ENCODE measurements around the gene KRT37.
"Not testable (repeated sequence)": the region's sequence is repeated elsewhere in the genome, so short reads cannot be mapped to it uniquely, and the experiment has no call there.

KRT37 gene

DNA sequence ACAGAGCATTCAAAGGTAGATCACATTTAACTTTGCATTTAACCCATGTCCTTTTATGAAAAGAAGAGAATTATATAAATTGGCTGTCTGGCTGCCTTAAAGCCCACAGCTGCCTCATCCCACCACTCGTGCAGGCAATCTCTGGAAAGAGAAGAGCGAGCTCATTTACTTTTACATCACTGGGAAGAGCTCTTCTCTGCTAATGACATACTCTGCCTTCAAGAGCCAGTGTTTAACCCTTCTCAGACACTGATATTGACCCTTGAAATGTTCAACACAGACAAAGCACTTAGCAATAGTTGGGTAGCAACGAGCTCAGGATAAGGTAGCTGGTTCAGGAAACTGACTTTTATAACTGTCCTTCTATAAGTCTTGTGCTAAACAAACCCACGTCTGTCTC is 9.6 kb upstream of the KRT37 start:
- no peak for DNase-seq

DNA sequence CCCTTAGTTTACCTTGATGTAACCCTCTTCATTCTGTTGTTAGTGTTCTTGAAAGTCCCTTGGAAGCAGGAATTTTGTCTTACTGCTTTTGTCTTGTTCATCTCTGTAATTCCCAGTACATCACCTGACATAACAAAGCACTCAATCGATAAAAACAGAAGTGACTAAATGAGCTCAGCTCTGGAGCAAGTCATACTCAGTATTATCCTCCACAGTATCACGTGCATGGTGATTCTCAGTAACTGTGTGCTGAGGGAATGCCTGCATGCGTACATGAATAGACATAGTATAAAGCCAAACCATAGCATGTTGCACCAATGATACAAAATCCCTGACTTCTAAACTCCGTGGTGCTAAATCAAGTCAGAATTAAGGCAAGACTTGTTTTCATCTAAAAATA is 9.2 kb upstream of the KRT37 start:
- DNase-seq = no peak

DNA sequence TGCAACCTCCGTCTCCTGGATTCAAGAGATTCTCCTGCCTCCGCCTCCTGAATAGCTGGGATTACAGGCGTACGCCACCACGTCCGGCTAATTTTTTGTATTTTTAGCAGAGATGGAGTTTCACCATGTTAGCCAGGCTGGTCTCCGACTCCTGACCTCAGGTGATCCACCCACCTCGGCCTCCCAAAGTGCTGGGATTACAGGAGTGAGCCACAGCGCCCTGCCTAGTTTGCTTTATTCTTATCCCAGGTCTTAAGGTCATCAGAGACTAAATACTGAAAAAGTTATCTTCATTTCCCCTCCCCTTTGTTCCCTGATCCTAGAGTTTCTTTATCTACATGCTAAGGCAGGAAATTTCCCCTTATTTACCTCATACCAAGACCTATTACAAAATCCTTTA is 6.0 kb upstream of the KRT37 start:
- DNase-seq = not testable (repeated sequence)

DNA sequence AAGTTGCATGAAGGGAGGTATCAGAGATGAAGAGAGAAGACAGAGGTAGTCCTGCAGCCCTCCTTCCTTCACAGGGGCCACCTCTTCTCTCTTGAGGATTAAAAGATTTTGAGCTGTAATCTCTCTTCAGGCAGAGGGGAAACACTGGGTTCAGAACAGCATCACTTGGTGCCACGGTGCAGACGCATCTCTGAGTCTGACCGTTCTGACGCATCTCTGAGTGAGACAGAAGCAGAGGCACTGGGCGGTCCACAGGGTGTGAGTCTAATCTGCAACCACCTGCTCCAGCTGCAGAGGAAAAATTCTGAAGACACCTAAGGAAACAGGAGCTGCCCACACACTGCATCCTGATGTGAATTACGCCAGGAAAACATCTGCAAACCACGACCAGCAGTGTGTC is 5.3 kb upstream of the KRT37 start:
- no peak for DNase-seq

DNA sequence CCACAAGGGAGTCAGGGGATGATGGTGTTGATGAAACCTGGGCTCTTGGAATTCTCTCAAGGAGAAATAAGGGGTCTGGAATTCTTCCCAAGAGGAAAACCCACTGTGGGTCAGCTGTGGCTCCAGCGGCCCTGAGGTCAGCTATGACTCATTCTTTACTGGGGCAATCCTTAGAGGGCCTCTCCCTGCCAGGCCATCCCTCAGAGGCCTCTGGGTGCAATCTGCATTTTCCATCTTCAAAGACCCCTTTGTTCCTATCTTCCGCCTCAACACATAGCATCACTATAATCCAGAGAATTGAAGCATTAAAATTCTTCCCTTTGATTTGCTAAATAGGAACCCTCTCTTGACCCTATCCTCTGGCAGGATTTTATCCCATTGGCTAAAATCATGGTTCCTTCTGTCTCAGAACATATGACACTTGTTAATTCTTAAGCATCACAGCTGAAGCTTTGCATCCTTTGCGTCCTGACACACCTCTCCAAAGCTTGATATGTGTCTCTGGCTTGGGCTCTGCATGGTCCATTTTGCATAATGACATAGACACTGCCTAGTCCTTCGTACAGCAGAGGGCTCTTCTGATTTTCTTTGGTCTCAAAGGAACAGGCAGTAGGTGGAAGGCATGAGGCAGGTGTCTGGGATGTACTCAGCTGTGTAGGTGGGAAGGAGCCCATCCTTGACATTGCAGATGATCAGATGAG is 4.4 kb upstream of the KRT37 start:
- DNase-seq = no peak

DNA sequence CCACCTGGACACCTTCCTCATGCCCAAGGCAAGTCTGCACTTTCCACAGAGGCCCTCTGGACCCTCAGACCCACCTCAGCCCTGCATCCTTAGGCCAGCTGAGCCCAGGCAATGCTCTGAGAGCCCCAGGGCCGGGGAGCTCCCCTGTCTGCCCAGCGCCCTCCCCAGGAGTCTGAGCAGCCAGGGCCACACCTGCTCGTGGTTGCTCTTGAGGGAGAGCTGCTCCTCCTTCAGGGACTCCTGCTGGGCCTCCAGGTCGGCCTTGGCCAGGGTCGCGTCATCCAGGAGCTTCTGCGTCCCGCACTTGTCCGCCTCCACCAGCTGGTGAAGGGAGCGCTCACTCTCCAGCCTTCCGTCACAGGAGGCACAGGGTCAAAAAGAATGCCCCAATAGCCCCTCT is 1.8 kb downstream of the KRT37 start:
- DNase-seq = not testable (repeated sequence)

DNA sequence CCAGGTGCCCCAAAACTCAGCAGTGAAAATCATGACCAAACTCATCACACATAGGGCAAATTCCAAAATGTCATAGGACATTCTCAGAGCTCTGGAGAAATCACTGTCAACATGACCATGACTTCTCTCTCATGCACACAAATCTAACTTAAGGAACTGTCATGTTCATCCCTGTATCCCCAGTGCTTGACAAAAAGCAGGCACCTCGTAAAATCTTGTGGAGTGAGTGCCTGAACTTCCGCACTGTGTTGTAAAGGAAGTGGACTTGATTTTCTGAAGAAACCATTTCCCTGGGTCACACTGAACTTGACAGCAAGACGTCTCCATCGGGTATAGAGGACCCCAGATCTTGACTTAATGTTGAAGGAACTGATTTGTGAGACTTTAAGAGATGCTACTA is 2.8 kb downstream of the KRT37 start:
- DNase-seq = no peak

DNA sequence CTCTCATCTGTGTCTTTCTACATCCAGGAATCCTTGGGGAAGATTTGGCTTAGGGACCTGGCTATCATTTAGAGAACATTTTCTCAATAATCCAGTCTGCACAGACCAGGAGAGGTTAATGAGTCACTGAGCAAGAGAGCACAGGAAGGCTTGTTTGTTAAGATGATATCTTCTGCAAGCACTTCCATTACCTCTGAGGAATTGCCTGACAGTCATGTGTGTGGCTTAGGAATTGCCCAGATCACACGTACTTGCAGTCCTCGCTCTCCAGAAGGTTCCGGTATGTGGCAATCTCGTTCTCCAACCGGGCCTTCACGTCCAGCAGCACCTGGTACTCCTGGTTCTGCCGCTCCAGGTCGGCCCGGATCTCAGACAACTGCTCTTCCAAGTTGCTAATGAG is 3.3 kb downstream of the KRT37 start:
- no peak for DNase-seq

DNA sequence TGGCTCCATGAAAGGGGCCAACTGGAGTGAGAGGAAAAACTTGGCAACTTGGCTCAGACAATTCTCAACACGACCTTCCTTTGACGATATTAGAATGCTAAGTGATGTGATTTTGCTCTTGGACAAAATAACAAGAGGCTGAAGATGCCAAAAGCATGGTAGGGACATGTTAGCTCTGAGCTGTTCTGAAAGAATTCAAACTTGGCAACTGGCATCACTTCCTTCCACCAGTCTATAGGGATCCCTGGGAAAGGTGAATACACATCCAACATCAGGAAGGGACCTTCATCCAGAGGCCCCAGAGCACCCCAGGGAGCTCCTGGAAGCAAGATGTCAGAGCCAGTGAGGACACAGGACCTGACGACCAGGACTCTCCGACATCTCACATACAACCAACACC is 4.3 kb downstream of the KRT37 start:
- no peak for DNase-seq

DNA sequence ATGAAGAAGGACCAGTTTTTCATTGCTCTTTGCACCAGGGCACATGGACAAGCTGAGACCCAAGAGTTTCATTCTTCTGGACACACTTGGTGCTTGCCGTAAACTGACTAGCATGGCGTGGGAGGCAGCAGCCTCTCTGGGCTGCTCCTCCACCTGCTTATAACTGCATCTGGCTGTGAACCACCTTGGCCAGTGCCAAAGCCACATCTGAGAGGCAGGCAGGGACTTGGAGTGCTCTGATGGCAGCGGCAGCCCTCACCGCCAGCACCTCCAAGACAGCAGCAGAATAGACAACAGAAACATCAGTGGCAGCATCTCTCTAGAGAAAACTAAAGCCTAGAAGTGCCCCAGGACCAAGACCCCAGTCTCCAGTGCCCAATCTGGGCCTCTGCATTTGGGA is 4.7 kb downstream of the KRT37 start:
- DNase-seq = no peak

DNA sequence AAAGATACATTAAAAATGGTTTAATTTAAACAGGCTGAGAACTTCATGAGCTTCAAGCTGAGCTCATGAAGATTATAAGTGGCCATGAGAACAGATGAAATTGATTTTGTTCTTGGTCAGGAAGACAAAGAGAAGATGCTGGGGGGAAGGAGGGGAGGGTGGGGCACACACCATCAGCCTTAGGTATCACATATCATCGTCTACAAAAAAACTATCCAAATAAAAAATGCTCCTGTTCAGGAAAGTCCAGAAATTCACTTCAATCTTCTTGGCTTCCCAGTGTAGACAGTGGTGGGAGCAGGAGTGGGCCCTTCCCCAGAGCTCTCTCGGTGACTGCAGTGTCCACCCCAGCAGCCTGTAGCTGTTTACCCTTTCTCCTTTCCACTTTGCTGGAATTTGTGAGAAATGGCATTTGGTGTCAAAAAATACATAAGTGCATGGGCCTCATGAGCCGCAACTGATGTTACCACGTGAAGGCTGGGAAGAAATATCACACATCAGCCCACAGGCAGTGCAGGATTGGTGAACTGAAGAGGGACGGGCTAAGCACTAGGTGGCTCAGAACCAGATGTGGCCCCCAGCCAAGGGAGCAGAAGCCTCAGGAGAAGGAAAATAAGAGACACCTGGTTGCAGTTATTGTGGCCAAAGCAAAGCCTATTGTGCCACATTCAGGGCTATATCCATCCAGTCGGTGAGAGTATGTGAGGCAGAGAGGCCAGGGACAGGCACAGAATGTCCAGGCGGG is 6.1 kb downstream of the KRT37 start:
- DNase-seq = no peak

DNA sequence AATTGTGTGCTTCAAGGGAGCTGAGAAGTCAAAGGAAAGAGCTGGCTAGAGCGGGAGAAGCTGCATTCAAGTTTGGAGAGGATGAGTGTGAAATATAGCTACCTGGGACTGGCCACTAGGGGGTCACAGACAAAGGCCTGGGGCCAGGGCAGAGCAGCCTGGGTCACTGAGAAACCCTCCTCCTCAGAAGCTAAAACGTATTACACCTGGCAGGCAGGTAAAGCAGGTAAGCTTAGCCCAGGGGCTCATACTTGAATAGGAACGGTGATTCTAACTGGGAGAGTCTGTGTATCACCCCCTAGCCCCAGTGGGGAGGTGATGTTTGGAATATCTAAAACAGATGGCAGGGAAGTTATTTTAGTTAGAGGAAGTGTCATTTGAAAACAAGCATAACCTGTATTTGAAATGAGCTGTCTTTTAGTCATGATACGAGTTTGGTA is 6.8 kb downstream of the KRT37 start:
- DNase-seq = no peak

DNA sequence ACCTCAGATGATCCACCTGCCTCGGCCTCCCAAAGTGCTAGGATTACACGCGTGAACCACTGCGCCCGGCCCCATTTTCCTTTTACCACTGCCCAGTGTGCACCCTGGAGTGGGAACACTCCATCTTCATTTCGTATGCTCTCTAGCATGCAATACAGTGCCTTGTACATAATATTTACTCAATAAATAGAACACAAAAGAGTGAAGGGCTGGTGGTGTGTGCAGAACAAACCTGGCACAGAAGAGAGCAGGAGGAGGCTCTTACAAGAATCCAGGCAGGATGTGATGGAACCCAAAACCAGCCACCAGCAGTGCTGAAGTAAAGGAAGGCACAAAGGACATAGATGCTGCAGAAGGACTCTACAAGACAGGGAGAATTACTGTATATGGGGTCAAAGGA is 7.3 kb downstream of the KRT37 start:
- DNase-seq = no peak

DNA sequence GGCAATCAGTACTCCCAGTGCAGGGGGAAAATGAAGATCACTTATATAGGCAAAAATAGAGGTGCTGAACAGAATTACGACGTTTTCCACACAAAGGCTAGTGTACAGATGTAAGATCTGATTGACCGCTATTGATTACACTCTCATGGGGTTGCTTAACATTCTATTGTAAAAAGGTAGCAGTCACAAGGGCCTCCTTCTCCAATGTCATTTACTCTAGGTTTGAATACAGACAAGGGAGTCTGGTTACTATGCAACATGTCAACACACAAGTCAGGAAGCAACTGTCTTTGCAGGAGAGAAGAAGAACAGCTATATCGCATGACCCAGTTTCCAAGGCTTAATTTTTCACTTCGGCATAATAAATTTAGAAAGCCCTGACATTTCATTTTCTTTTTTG is 7.9 kb downstream of the KRT37 start:
- no peak for DNase-seq

DNA sequence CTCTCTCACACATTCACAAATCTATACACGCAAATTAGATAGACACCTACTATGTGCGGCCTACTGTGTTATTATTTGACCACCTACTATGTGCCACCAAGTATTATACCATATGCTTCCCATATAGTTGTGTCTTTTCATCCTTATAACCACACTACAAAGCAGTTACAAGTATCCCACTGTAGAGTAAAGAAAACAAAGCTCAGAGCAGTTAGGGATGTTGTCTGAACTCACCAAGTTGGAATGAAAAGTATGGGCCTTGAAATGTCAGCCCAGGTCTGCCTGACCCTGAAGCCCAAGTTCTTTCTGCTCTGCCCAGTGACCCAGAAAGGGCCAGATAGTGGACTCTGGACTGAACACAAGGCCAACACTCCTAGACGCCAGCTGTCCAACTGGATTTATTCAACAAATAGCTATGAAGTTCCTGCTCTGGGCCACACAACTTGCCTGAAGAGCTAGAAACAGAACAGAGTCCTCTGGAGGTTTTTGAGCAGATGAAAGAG is 8.5 kb downstream of the KRT37 start:
- no peak for DNase-seq

DNA sequence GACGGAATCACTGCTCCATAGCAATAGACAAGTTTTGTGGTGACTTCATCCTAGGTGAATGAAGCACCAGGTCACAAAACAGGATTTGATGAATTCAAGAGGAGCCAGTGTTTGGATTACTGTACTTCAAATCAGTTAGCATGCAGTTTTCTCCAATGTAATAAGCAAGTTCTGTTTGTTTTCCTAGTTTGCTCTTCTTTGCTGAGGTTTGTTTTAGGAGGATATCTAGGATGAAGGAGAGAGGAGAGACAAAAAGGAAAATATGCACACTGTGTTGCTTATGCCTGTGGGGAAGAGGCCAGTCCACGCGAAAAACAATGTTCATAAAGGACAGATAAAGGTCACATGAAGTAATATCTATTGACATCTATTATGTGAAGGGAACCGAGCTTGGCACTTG is 9.0 kb downstream of the KRT37 start:
- DNase-seq = no peak

DNA sequence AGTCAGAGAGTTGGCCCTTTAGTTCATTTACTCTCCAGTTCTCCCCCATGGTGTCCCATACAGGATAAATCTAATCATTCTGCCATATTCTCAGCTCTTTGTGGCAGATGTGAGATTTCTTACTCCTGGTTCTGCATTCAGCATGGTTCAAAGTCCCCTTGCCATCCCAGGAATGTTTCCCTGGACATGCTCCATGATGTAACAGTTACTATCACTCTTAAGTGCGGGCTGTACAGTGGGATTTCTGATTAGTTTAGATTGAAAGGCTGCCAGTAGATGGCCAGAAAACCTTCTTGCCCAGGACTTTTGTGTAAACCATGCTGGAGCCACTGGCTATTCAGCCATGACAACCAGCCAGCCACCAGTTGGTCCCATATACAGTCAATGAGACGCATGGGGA is 10.4 kb downstream of the KRT37 start:
- DNase-seq = no peak

DNA sequence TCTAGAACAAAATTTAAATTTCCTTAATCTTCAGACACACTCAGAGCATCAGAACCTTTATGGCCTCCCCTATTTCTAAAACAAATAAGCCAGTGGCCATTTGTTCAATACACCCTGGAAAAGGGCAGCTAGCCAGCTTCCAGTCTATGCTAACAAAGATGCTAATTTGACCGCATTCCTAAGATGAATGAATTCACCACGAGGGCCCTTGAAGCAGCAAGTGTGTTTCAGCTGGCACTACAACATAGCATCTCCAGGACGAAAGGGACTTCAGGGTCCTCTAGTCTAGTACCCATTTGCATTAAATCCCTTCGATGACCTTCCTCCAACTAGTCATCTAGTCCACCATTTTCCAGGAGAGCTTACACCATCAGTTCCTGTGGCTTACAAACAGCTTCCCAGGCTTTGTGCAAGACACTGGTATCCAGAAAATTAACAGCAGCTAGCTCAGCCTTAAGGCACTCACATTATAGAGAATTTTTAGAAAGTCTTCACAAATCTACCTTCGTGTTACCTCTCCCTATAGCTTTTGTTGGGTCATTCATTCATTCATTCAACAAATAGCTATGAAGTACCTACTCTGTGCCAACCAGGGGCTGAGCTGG is 10.9 kb downstream of the KRT37 start:
- DNase-seq = no peak

DNA sequence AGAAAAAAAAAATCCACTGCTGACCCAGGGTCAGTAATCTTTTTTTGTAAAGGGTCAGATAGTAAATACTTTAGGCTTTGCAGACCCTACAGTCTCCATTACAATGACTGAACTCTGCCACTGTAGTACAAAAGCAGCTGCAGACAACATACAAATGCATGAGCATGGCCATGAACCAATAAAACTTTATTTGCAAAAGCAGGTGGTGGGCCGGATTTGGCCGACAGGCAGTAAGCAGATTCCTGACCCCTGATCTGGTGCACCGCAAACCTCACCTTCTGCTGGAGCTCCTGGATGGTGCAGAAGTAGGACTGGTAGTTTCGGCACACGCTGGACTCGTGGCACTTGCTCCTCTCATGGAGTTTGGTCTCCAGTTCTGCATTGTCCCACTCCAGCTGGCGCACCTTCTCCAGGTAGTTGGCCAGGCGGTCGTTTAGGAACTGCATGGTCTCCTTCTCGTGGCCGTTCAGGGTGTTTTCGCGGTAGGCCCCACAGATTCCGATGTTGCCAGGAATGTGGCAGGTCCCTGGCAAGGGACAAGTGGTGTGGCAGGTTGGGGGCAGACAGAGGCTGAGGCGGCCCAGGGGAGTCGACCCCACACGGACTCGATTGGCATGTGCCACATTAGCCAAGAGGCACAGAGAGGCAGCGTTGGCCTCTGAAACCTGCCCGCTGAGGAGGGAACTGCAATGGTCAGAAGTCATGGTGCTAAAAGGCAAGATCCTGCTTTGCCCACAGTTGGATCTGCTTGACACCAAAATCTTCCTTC is 13.1 kb downstream of the KRT37 start:
- no peak for DNase-seq

DNA sequence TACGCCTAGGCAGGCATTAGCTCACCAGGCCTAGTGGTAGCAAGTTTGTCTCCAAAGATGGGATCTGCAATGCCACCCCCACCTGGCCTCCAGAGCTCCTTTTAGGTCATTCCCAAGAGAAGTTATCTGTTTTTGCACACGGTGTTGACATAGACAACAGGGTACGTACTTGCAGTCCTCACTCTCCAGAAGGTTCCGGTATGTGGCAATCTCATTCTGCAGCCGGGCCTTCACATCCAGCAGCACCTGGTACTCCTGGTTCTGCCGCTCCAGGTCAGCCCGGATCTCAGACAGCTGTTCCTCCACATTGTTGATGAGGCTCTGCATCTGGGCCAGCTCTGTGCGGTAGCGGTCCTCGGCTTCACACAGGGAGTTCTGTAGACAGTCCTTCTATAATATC is 17.2 kb downstream of the KRT37 start:
- DNase-seq = no peak

DNA sequence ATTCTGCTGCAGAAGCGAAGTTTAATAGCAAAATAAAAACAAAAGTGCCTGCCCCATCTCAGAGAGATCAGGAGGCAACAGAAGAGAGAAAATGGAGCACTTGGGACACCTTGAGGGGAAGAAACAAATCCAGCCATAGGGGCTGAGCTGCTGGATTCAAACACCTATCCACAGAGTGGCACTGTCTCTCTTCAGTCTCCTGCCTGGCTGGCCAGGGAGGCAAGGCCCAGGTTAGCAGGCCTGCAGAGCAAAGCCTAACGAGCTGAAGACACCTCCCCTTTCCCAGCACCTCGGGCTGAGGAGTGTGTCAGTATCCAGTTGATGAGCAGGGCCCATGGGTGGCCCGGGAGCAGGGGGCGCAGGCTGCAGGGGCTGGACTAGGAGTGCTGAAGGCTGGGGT is 18.2 kb downstream of the KRT37 start:
- DNase-seq = no peak

DNA sequence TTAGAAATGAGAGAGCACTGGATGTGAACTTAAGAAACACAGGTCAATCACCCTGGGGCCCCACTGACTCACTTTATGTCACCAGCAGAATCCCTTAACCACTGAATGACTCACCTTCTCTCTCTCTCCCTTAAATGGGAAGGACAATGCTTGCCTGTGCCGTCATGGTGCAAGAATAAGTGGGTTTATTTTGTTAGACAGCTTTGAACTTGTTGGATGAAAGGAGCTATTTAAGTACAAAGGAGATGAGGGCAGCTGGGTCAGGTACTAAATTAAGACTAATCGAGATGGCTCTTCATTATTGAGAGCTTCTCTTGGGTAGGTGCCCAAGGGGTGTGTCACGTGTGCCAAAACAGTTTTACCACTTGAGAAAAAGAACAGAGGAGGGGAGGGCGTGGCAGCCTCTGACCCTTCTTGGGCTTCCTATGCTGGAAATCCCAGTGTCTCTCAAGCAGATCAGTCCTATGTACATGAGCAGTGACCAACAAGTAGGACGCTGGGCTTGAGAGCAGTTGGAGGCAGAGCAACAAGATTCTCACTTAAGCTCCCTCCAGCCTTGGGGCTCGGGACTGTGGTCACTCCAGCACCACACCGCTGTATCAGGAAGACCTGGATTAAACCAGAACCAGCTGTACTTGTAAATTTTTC is 20.2 kb downstream of the KRT37 start:
- DNase-seq = no peak
